ENCODE results near the gene ARHGEF11. TPM values are rescaled to one million over a fixed set of nuclear protein-coding genes. Genes with fewer than 3 reads are reported as not detected.
A peak's percentile ranks its signal among the peaks of the same experiment; 100 is the strongest.

Gene ARHGEF11
- polyA plus RNA-seq, 4 donors, result 13.2 to 31.5 (median 18.0) TPM

GRCh38 chr1:156994277-156994676 is 51.3 kb downstream of the ARHGEF11 start:
- FAIRE-seq (no peak), DNase-seq (no peak)
- Histone ChIP-seq H3K27me3 (ENCODE audit: control insufficient read depth in 3 of 3, insufficient read depth in 3 of 3, low read length in 3 of 3) (no peaks in the 10 kb centered on the region), H3K27ac (ENCODE audit: low read depth in 1 of 3, low read length in 2 of 3) (peak overlapping the region in 2 of 3 donors; percentile 69 to 90), H3K9me3 (ENCODE audit: control insufficient read depth in 2 of 2, insufficient read depth in 1 of 2, low read depth in 1 of 2, low read length in 1 of 2) (no peaks in the 10 kb centered on the region), H3K36me3 (ENCODE audit: control insufficient read depth in 3 of 3, insufficient read depth in 2 of 3, low read depth in 1 of 3, low read length in 3 of 3) (peaks cover 0 to 6% (median 0%) of the 10 kb centered on the region in 3 donors), H3K4me1 (ENCODE audit: control insufficient read depth in 3 of 3, insufficient read depth in 2 of 3, low read depth in 1 of 3, low read length in 2 of 3) (peaks cover 2 to 43% (median 11%) of the 10 kb centered on the region in 3 donors), H3K4me3 (ENCODE audit: low read depth in 1 of 3, low read length in 3 of 3) (no peak overlapping the region)
- WGBS, 3 donors, result 21 to 55% (median 36%) methylated on average over 2 of the region's 2 CpGs

- 27 to 65% (median 42%) methylated on average over 6 of the region's 6 CpGs for WGBS, 3 donors
- Histone ChIP-seq H3K9me3 (ENCODE audit: control insufficient read depth in 2 of 2, insufficient read depth in 1 of 2, low read depth in 1 of 2, low read length in 1 of 2) (no peaks in the 10 kb centered on the region), H3K27ac (ENCODE audit: low read depth in 1 of 3, low read length in 2 of 3) (peak overlapping the region; percentile 69 to 90 (median 77)), H3K4me1 (ENCODE audit: control insufficient read depth in 3 of 3, insufficient read depth in 2 of 3, low read depth in 1 of 3, low read length in 2 of 3) (peaks cover 2 to 38% (median 9%) of the 10 kb centered on the region in 3 donors), H3K36me3 (ENCODE audit: control insufficient read depth in 3 of 3, insufficient read depth in 2 of 3, low read depth in 1 of 3, low read length in 3 of 3) (peaks cover 0 to 6% (median 0%) of the 10 kb centered on the region in 3 donors), H3K4me3 (ENCODE audit: low read depth in 1 of 3, low read length in 3 of 3) (no peak overlapping the region), H3K27me3 (ENCODE audit: control insufficient read depth in 3 of 3, insufficient read depth in 3 of 3, low read length in 3 of 3) (no peaks in the 10 kb centered on the region)
- peak; percentile 70 to 96 for DNase-seq
- FAIRE-seq, result no peak
Observed at GRCh38 chr1:156993426-156994147, 52.0 kb downstream of the ARHGEF11 start.

- peak; percentile 67 to 93 for DNase-seq
- Histone ChIP-seq H3K36me3 (ENCODE audit: control insufficient read depth in 3 of 3, insufficient read depth in 2 of 3, low read depth in 1 of 3, low read length in 3 of 3) (peaks cover 0 to 10% (median 0%) of the 10 kb centered on the region in 3 donors), H3K9me3 (ENCODE audit: control insufficient read depth in 2 of 2, insufficient read depth in 1 of 2, low read depth in 1 of 2, low read length in 1 of 2) (no peaks in the 10 kb centered on the region), H3K27me3 (ENCODE audit: control insufficient read depth in 3 of 3, insufficient read depth in 3 of 3, low read length in 3 of 3) (no peaks in the 10 kb centered on the region), H3K27ac (ENCODE audit: low read depth in 1 of 3, low read length in 2 of 3) (peak overlapping the region in 2 of 3 donors; percentile 43 to 90), H3K4me3 (ENCODE audit: low read depth in 1 of 3, low read length in 3 of 3) (no peak overlapping the region), H3K4me1 (ENCODE audit: control insufficient read depth in 3 of 3, insufficient read depth in 2 of 3, low read depth in 1 of 3, low read length in 2 of 3) (peaks cover 2 to 36% (median 6%) of the 10 kb centered on the region in 3 donors)
- 39 to 72% (median 49%) methylated on average over 7 of the region's 7 CpGs for WGBS, 3 donors
- no peak for FAIRE-seq
Observed at GRCh38 chr1:156992215-156992614, 53.3 kb downstream of the ARHGEF11 start.

- WGBS, 3 donors, result 67 to 73% (median 72%) methylated on average over 6 of the region's 6 CpGs
- Histone ChIP-seq H3K27ac (ENCODE audit: low read depth in 1 of 3, low read length in 2 of 3) (no peak overlapping the region), H3K9me3 (ENCODE audit: control insufficient read depth in 2 of 2, insufficient read depth in 1 of 2, low read depth in 1 of 2, low read length in 1 of 2) (no peaks in the 10 kb centered on the region), H3K36me3 (ENCODE audit: control insufficient read depth in 3 of 3, insufficient read depth in 2 of 3, low read depth in 1 of 3, low read length in 3 of 3) (peaks cover 0 to 26% (median 6%) of the 10 kb centered on the region in 3 donors), H3K4me3 (ENCODE audit: low read depth in 1 of 3, low read length in 3 of 3) (no peak overlapping the region), H3K27me3 (ENCODE audit: control insufficient read depth in 3 of 3, insufficient read depth in 3 of 3, low read length in 3 of 3) (no peaks in the 10 kb centered on the region), H3K4me1 (ENCODE audit: control insufficient read depth in 3 of 3, insufficient read depth in 2 of 3, low read depth in 1 of 3, low read length in 2 of 3) (peaks cover 0 to 6% (median 2%) of the 10 kb centered on the region in 3 donors)
- DNase-seq, result no peak
- FAIRE-seq, result no peak
Observed at GRCh38 chr1:156987715-156988114, 57.8 kb downstream of the ARHGEF11 start.

GRCh38 chr1:156980551-156980950 is 65.0 kb downstream of the ARHGEF11 start:
- Histone ChIP-seq H3K27me3 (ENCODE audit: control insufficient read depth in 3 of 3, insufficient read depth in 3 of 3, low read length in 3 of 3) (no peaks in the 10 kb centered on the region), H3K36me3 (ENCODE audit: control insufficient read depth in 3 of 3, insufficient read depth in 2 of 3, low read depth in 1 of 3, low read length in 3 of 3) (peaks cover 3 to 35% (median 20%) of the 10 kb centered on the region in 3 donors), H3K27ac (ENCODE audit: low read depth in 1 of 3, low read length in 2 of 3) (no peak overlapping the region), H3K4me1 (ENCODE audit: control insufficient read depth in 3 of 3, insufficient read depth in 2 of 3, low read depth in 1 of 3, low read length in 2 of 3) (no peaks in the 10 kb centered on the region), H3K4me3 (ENCODE audit: low read depth in 1 of 3, low read length in 3 of 3) (no peak overlapping the region), H3K9me3 (ENCODE audit: control insufficient read depth in 2 of 2, insufficient read depth in 1 of 2, low read depth in 1 of 2, low read length in 1 of 2) (no peaks in the 10 kb centered on the region)
- 21 to 50% (median 44%) methylated on average over 4 of the region's 4 CpGs for WGBS, 3 donors
- DNase-seq (no peak), FAIRE-seq (no peak)

- Histone ChIP-seq H3K36me3 (ENCODE audit: control insufficient read depth in 3 of 3, insufficient read depth in 2 of 3, low read depth in 1 of 3, low read length in 3 of 3) (peaks cover 16 to 28% (median 27%) of the 10 kb centered on the region in 3 donors), H3K4me3 (ENCODE audit: low read depth in 1 of 3, low read length in 3 of 3) (no peak overlapping the region), H3K4me1 (ENCODE audit: control insufficient read depth in 3 of 3, insufficient read depth in 2 of 3, low read depth in 1 of 3, low read length in 2 of 3) (no peaks in the 10 kb centered on the region), H3K9me3 (ENCODE audit: control insufficient read depth in 2 of 2, insufficient read depth in 1 of 2, low read depth in 1 of 2, low read length in 1 of 2) (no peaks in the 10 kb centered on the region), H3K27me3 (ENCODE audit: control insufficient read depth in 3 of 3, insufficient read depth in 3 of 3, low read length in 3 of 3) (no peaks in the 10 kb centered on the region), H3K27ac (ENCODE audit: low read depth in 1 of 3, low read length in 2 of 3) (no peak overlapping the region)
- WGBS, 3 donors, result 74 to 85% (median 83%) methylated on average over 2 of the region's 2 CpGs
- no peak for FAIRE-seq
- no peak for DNase-seq
Observed at GRCh38 chr1:156975084-156975483, 70.5 kb downstream of the ARHGEF11 start.

- Histone ChIP-seq H3K4me1 (ENCODE audit: control insufficient read depth in 3 of 3, insufficient read depth in 2 of 3, low read depth in 1 of 3, low read length in 2 of 3) (no peaks in the 10 kb centered on the region), H3K9me3 (ENCODE audit: control insufficient read depth in 2 of 2, insufficient read depth in 1 of 2, low read depth in 1 of 2, low read length in 1 of 2) (no peaks in the 10 kb centered on the region), H3K36me3 (ENCODE audit: control insufficient read depth in 3 of 3, insufficient read depth in 2 of 3, low read depth in 1 of 3, low read length in 3 of 3) (peaks cover 13 to 32% (median 29%) of the 10 kb centered on the region in 3 donors), H3K4me3 (ENCODE audit: low read depth in 1 of 3, low read length in 3 of 3) (no peak overlapping the region), H3K27me3 (ENCODE audit: control insufficient read depth in 3 of 3, insufficient read depth in 3 of 3, low read length in 3 of 3) (no peaks in the 10 kb centered on the region), H3K27ac (ENCODE audit: low read depth in 1 of 3, low read length in 2 of 3) (no peak overlapping the region)
- 84 to 96% (median 95%) methylated on average over 2 of the region's 2 CpGs for WGBS, 3 donors
- no peak for DNase-seq
- no peak for FAIRE-seq
Observed at GRCh38 chr1:156973417-156973816, 72.1 kb downstream of the ARHGEF11 start.

GRCh38 chr1:156970017-156970416 is 75.5 kb downstream of the ARHGEF11 start:
- WGBS, 3 donors, result 79 to 89% (median 80%) methylated on average over 3 of the region's 3 CpGs
- no peak for FAIRE-seq

More at GRCh38 chr1:156970017-156970416, 75.5 kb downstream of the ARHGEF11 start:
- DNase-seq, result no peak
- H3K36me3 ChIP-seq (ENCODE audit: control insufficient read depth in 3 of 3, insufficient read depth in 2 of 3, low read depth in 1 of 3, low read length in 3 of 3), result peaks cover 13 to 28% (median 26%) of the 10 kb centered on the region in 3 donors
- no peak overlapping the region for H3K27ac ChIP-seq (ENCODE audit: low read depth in 1 of 3, low read length in 2 of 3)
- H3K9me3 ChIP-seq (ENCODE audit: control insufficient read depth in 2 of 2, insufficient read depth in 1 of 2, low read depth in 1 of 2, low read length in 1 of 2), result no peaks in the 10 kb centered on the region
- H3K27me3 ChIP-seq (ENCODE audit: control insufficient read depth in 3 of 3, insufficient read depth in 3 of 3, low read length in 3 of 3), result no peaks in the 10 kb centered on the region
- no peaks in the 10 kb centered on the region for H3K4me1 ChIP-seq (ENCODE audit: control insufficient read depth in 3 of 3, insufficient read depth in 2 of 3, low read depth in 1 of 3, low read length in 2 of 3)
- no peak overlapping the region for H3K4me3 ChIP-seq (ENCODE audit: low read depth in 1 of 3, low read length in 3 of 3)

Measured in small intestine (tissue), 7 donors.